ENCODE data around the gene SYNCRIP. TPM values are rescaled to one million over a fixed set of nuclear protein-coding genes. Genes with fewer than 3 reads are reported as not detected.

Gene SYNCRIP
- total and polyA plus RNA-seq, 2 of the 13 experiments (the other 11 are each of a cell fraction or from before 2014, with no cell fraction given): 8.1 to 112 TPM

- TF ChIP-seq, protein P1, sequence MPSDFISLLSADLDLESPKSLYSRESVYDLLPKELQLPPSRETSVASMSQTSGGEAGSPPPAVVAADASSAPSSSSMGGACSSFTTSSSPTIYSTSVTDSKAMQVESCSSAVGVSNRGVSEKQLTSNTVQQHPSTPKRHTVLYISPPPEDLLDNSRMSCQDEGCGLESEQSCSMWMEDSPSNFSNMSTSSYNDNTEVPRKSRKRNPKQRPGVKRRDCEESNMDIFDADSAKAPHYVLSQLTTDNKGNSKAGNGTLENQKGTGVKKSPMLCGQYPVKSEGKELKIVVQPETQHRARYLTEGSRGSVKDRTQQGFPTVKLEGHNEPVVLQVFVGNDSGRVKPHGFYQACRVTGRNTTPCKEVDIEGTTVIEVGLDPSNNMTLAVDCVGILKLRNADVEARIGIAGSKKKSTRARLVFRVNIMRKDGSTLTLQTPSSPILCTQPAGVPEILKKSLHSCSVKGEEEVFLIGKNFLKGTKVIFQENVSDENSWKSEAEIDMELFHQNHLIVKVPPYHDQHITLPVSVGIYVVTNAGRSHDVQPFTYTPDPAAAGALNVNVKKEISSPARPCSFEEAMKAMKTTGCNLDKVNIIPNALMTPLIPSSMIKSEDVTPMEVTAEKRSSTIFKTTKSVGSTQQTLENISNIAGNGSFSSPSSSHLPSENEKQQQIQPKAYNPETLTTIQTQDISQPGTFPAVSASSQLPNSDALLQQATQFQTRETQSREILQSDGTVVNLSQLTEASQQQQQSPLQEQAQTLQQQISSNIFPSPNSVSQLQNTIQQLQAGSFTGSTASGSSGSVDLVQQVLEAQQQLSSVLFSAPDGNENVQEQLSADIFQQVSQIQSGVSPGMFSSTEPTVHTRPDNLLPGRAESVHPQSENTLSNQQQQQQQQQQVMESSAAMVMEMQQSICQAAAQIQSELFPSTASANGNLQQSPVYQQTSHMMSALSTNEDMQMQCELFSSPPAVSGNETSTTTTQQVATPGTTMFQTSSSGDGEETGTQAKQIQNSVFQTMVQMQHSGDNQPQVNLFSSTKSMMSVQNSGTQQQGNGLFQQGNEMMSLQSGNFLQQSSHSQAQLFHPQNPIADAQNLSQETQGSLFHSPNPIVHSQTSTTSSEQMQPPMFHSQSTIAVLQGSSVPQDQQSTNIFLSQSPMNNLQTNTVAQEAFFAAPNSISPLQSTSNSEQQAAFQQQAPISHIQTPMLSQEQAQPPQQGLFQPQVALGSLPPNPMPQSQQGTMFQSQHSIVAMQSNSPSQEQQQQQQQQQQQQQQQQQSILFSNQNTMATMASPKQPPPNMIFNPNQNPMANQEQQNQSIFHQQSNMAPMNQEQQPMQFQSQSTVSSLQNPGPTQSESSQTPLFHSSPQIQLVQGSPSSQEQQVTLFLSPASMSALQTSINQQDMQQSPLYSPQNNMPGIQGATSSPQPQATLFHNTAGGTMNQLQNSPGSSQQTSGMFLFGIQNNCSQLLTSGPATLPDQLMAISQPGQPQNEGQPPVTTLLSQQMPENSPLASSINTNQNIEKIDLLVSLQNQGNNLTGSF (CRISPR knock-in tag; IDR thresholded peaks at IDR 0.05): peak; percentile 63
- TF ChIP-seq ZNF30 (CRISPR knock-in tag; IDR thresholded peaks at IDR 0.05) (no peak), ZFP91 (CRISPR knock-in tag; IDR thresholded peaks at IDR 0.05; ENCODE audit: borderline replicate concordance) (peak; percentile 92), FLYWCH1 (CRISPR knock-in tag; IDR thresholded peaks at IDR 0.05) (0 out of 2 replicates have a peak, but pooled peaks have one; percentile 47), SETDB1 (CRISPR knock-in tag; IDR thresholded peaks at IDR 0.05; ENCODE audit: borderline replicate concordance) (no peak), ZNF318 (CRISPR knock-in tag; IDR thresholded peaks at IDR 0.05) (peak; percentile 91; the same call in 1 of the 2 replicates), ZNF761 (CRISPR knock-in tag; conservative IDR thresholded peaks at IDR 0.05) (peak; percentile 90; the same call in 1 of the 2 replicates), SRSF4 (IDR thresholded peaks at IDR 0.05; ENCODE audit: low read depth, low read length, poor library complexity, severe bottlenecking) (no peak)
Observed at GRCh38 chr6:85678602-85679444, 36.1 kb upstream of the SYNCRIP start (continued).

Measured in HepG2 (cell line).